Activated effector memory CD4-positive, alpha-beta T cell treated with anti-CD3 and anti-CD28 coated beads, Interleukin-2, amount 50 U/mL, for 16 hours (primary cell): ENCODE data around the gene FMR1.

Source experiments
- DNase-seq: peaks from one replicate; pipeline ENCODE4 v3.0.0-alpha.2; 2020

FMR1 gene

GRCh38 chrX:147917700-147918695 lies 6.3 kb downstream of the FMR1 start:
- peak; percentile 65 for DNase-seq

GRCh38 chrX:147920161-147920666 lies 8.5 kb downstream of the FMR1 start:
- no peak for DNase-seq

- DNase-seq = no peak
Observed at GRCh38 chrX:147923605-147924004, 11.9 kb downstream of the FMR1 start.

- DNase-seq = no peak
Observed at GRCh38 chrX:147927256-147927655, 15.5 kb downstream of the FMR1 start.

GRCh38 chrX:147933815-147934214 lies 22.1 kb downstream of the FMR1 start:
- DNase-seq = no peak

- DNase-seq = no peak
Observed at GRCh38 chrX:147935156-147935758, 23.5 kb downstream of the FMR1 start.

GRCh38 chrX:147945286-147945685 lies 33.6 kb downstream of the FMR1 start:
- DNase-seq = no peak

- no peak for DNase-seq
Observed at GRCh38 chrX:147948531-147948930, 36.8 kb downstream of the FMR1 start.

GRCh38 chrX:147950352-147950751 lies 38.6 kb downstream of the FMR1 start:
- DNase-seq = no peak

- DNase-seq = no peak
Observed at GRCh38 chrX:147953976-147954375, 42.3 kb downstream of the FMR1 start.

- DNase-seq = no peak
Observed at GRCh38 chrX:147957291-147957690, 45.6 kb downstream of the FMR1 start.

GRCh38 chrX:147958291-147958690 lies 46.6 kb downstream of the FMR1 start:
- no peak for DNase-seq

GRCh38 chrX:147960722-147961121 lies 49.0 kb downstream of the FMR1 start:
- no peak for DNase-seq

GRCh38 chrX:147962476-147962875 lies 50.8 kb downstream of the FMR1 start:
- DNase-seq = no peak

- no peak for DNase-seq
Observed at GRCh38 chrX:147978931-147979330, 67.2 kb downstream of the FMR1 start.

GRCh38 chrX:147981038-147981752 lies 69.5 kb downstream of the FMR1 start, which contains the start of gene FMR1NB:
FMR1NB (plus strand) TSS chrX:147981337; CDS start chrX:147981403, 66 bp downstream.
- no peak for DNase-seq
